Endothelial cell of coronary artery (primary cell): ENCODE measurements around the gene ARHGAP24. TPM values are rescaled to one million over a fixed set of nuclear protein-coding genes. Genes with fewer than 3 reads are reported as not detected.

Experiments used
- total RNA-seq: library from RNA; depleted of rRNA; stranded (reverse); fragments of >200 nt; gene quantifications from 2 replicates; pipeline ENCODE4 v1.2.3, GENCODE V29; 2014

ARHGAP24 gene
- 80.2 and 124 TPM in 2 replicates for total RNA-seq

GRCh38 chr4:85474818-85475630, at the start of gene ARHGAP24:
TSS of gene ARHGAP24 (plus strand) at chr4:85475150.

